ENCODE results near the gene ADAM12. TPM values are rescaled to one million over a fixed set of nuclear protein-coding genes. Genes with fewer than 3 reads are reported as not detected.
"Not testable (repeated sequence)": the region's sequence is repeated elsewhere in the genome, so short reads cannot be mapped to it uniquely, and the experiment has no call there.

ADAM12 gene
- total and polyA plus RNA-seq, 2 donors (not counting 1 experiment from before 2014, with no cell fraction given): 21.0 to 56.9 TPM

DNA sequence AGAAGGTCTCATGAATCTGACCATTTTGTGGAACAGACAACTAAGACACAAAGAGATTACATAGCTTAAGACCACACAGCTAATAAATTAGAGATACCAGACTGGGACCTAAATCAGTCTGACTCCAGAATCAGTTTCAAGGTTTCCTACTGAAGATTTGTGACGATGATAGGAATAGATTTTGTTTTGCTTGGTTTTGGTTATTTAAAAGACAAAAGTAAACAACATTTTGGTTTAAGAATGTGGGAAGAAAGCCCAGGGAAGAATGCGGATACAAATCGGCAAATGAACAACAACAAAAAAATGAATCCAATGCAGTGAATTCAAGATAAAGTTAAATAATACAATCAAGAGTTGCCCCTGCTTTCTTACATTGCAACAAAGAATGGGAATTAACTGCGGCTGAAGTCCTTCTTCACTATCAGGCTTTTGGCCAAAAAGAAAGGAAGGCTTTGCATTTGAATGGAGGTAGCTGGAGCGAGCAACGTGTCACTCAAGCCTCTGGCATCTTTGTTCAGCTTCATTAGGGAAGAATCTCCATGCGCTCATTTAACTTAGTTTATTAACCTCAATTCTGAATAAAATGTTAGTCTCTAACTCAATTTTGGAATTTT lies 210.8 kb downstream of the ADAM12 start:
- TF ChIP-seq, protein P1, sequence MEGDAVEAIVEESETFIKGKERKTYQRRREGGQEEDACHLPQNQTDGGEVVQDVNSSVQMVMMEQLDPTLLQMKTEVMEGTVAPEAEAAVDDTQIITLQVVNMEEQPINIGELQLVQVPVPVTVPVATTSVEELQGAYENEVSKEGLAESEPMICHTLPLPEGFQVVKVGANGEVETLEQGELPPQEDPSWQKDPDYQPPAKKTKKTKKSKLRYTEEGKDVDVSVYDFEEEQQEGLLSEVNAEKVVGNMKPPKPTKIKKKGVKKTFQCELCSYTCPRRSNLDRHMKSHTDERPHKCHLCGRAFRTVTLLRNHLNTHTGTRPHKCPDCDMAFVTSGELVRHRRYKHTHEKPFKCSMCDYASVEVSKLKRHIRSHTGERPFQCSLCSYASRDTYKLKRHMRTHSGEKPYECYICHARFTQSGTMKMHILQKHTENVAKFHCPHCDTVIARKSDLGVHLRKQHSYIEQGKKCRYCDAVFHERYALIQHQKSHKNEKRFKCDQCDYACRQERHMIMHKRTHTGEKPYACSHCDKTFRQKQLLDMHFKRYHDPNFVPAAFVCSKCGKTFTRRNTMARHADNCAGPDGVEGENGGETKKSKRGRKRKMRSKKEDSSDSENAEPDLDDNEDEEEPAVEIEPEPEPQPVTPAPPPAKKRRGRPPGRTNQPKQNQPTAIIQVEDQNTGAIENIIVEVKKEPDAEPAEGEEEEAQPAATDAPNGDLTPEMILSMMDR (conservative IDR thresholded peaks at IDR 0.05 in 1 of 2, IDR thresholded peaks at IDR 0.05 in 1 of 2; ENCODE audit: low read depth in 1 of 2, low read length in 2 of 2): no peak
- TF ChIP-seq EZH2 (IDR thresholded peaks at IDR 0.05; ENCODE audit: low read length, missing control alignments): no peak
- DNase-seq (ENCODE audit: low read depth in 2 of 2): peak in 1 of 2 donors; percentile 70
- Histone ChIP-seq H3K4me1 (ENCODE audit: control insufficient read depth, extremely low read depth, insufficient read depth, low read length) (no peaks in the 10 kb centered on the region), H3K27ac (ENCODE audit: insufficient read depth, low read length) (no peak overlapping the region), H3K9ac (ENCODE audit: insufficient read depth, low read length) (no peak overlapping the region), H4K20me1 (ENCODE audit: control insufficient read depth, extremely low read depth, insufficient read depth, low read length) (no peaks in the 10 kb centered on the region), H2AFZ (ENCODE audit: low read length) (no peak overlapping the region), H3K4me2 (ENCODE audit: extremely low read depth, insufficient read depth, low read length) (peak overlapping the region; percentile 45), H3K9me3 (ENCODE audit: control insufficient read depth, insufficient read depth, low read depth, low read length) (no peaks in the 10 kb centered on the region), H3K4me3 (replicated peaks in 1 of 4; ENCODE audit: control extremely low read depth in 1 of 4, insufficient read depth in 1 of 4, low read depth in 3 of 4, low read length in 4 of 4) (no peak overlapping the region), H3K36me3 (ENCODE audit: control insufficient read depth, insufficient read depth, low read length) (no peaks in the 10 kb centered on the region), H3K79me2 (ENCODE audit: control insufficient read depth, insufficient read depth, low read length) (no peaks in the 10 kb centered on the region), H3K27me3 (ENCODE audit: control insufficient read depth, insufficient read depth, low read length) (no peaks in the 10 kb centered on the region)

DNA sequence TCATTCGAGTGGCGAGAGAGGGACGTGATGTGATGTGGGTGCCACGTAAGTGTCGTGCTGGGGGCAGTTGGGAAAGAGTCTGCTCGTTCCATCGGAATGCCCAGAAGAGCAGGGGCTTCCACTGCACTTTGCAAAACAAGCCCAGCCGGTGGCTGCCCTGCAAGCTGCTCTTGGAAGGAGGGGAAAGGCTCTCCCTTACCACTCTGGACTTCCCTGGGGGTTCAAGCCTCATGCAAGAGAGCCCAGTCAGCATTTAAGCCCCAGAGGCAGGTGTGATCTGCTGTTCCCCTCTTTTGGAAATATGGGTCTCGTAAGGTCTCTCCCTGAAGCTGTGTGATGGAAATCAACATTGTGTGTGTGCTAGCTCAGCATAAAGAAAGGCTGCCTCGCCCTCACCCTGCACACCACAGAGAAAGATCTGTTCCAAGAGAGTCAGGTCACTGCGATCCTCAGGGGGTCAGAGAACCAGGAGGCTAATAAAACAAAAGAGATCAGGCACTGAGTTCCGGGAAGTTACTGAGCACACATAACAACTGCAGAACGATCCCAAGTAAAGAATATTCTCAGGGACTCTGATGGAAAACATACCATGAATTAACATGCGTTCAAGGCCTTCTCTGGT lies 212.5 kb downstream of the ADAM12 start:
- Histone ChIP-seq H3K4me3 (replicated peaks in 1 of 4; ENCODE audit: control extremely low read depth in 1 of 4, insufficient read depth in 1 of 4, low read depth in 3 of 4, low read length in 4 of 4) (no peak overlapping the region), H3K9ac (ENCODE audit: insufficient read depth, low read length) (no peak overlapping the region), H2AFZ (ENCODE audit: low read length) (no peak overlapping the region), H3K79me2 (ENCODE audit: control insufficient read depth, insufficient read depth, low read length) (no peaks in the 10 kb centered on the region), H3K4me2 (ENCODE audit: extremely low read depth, insufficient read depth, low read length) (no peak overlapping the region), H3K27me3 (ENCODE audit: control insufficient read depth, insufficient read depth, low read length) (no peaks in the 10 kb centered on the region), H3K9me3 (ENCODE audit: control insufficient read depth, insufficient read depth, low read depth, low read length) (no peaks in the 10 kb centered on the region), H3K36me3 (ENCODE audit: control insufficient read depth, insufficient read depth, low read length) (no peaks in the 10 kb centered on the region), H3K27ac (ENCODE audit: insufficient read depth, low read length) (no peak overlapping the region), H4K20me1 (ENCODE audit: control insufficient read depth, extremely low read depth, insufficient read depth, low read length) (no peaks in the 10 kb centered on the region), H3K4me1 (ENCODE audit: control insufficient read depth, extremely low read depth, insufficient read depth, low read length) (peaks cover 3% of the 10 kb centered on the region)
- no peak for TF ChIP-seq EZH2 (IDR thresholded peaks at IDR 0.05; ENCODE audit: low read length, missing control alignments)
- TF ChIP-seq, protein P1 (conservative IDR thresholded peaks at IDR 0.05 in 1 of 2, IDR thresholded peaks at IDR 0.05 in 1 of 2; ENCODE audit: low read depth in 1 of 2, low read length in 2 of 2): no peak
- DNase-seq (ENCODE audit: low read depth in 2 of 2): no peak

DNA sequence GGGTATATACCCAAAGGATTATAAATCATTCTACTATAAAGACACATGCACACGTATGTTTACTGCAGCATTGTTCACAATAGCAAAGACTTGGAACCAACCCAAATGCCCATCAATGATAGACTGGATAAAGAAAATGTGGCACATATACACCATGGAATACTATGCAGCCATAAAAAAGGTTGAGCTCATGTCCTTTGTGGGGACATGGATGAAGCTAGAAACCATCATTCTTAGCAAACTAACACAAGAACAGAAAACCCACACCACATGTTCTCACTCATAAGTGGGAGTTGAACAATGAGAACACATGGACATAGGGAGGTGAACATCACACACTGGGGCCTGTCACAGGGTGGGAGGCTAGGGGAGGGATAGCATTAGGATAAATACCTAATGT lies 215.5 kb downstream of the ADAM12 start:
- H3K36me3 ChIP-seq (ENCODE audit: control insufficient read depth, insufficient read depth, low read length); H3K27ac ChIP-seq (ENCODE audit: insufficient read depth, low read length); H4K20me1 ChIP-seq (ENCODE audit: control insufficient read depth, extremely low read depth, insufficient read depth, low read length); H3K9me3 ChIP-seq (ENCODE audit: control insufficient read depth, insufficient read depth, low read depth, low read length); H2AFZ ChIP-seq (ENCODE audit: low read length); H3K4me3 ChIP-seq (replicated peaks in 1 of 4; ENCODE audit: control extremely low read depth in 1 of 4, insufficient read depth in 1 of 4, low read depth in 3 of 4, low read length in 4 of 4); H3K27me3 ChIP-seq (ENCODE audit: control insufficient read depth, insufficient read depth, low read length); H3K9ac ChIP-seq (ENCODE audit: insufficient read depth, low read length); H3K4me1 ChIP-seq (ENCODE audit: control insufficient read depth, extremely low read depth, insufficient read depth, low read length); H3K79me2 ChIP-seq (ENCODE audit: control insufficient read depth, insufficient read depth, low read length); DNase-seq (ENCODE audit: low read depth in 2 of 2); H3K4me2 ChIP-seq (ENCODE audit: extremely low read depth, insufficient read depth, low read length): not testable (repeated sequence)

Data from fibroblast of lung (primary cell).